CD4-positive, CD25-positive, alpha-beta regulatory T cell (primary cell): ENCODE measurements around the gene GARIN3. TPM values are rescaled to one million over a fixed set of nuclear protein-coding genes. Genes with fewer than 3 reads are reported as not detected.

Experiments
- ATAC-seq, 2 donors: fragments of 150-1000 bp; cut with Tn5 transposase; one replicate each; pipeline ENCODE4 v1.10.0; 2021; ENCODE audit warnings: low read depth in 2 of 2, moderate number of reproducible peaks in 2 of 2, moderate library complexity in 1 of 2
- DNase-seq, 3 donors: peaks; one replicate each; pipeline versions ENCODE4 v3.0.0 to v3.0.0-alpha.2; 2012 to 2022; ENCODE audit warnings: mixed read lengths in 1 of 3
- H3K27ac ChIP-seq: one replicate; pipeline ENCODE4 v1.7.0; 2013; ENCODE audit warnings: mild to moderate bottlenecking, low read length; ENCODE audit not compliant: insufficient read depth, poor library complexity, severe bottlenecking
- H3K27me3 ChIP-seq: one replicate; pipeline ENCODE4 v1.7.0; 2013; ENCODE audit warnings: low read length; ENCODE audit not compliant: control insufficient read depth, insufficient read depth
- H3K36me3 ChIP-seq: one replicate; pipeline ENCODE4 v1.7.0; 2013; ENCODE audit warnings: mild to moderate bottlenecking, low read length, moderate library complexity; ENCODE audit not compliant: control insufficient read depth, insufficient read depth
- H3K4me1 ChIP-seq: 2 replicates; pipeline ENCODE4 v1.7.0; 2013; ENCODE audit warnings: mild to moderate bottlenecking, low read length; ENCODE audit not compliant: insufficient read depth, control insufficient read depth, poor library complexity, severe bottlenecking
- H3K4me3 ChIP-seq: one replicate; pipeline ENCODE4 v1.7.0; 2013; ENCODE audit warnings: low read depth, mild to moderate bottlenecking, low read length, moderate library complexity
- H3K9me3 ChIP-seq, 2 experiments: 1 replicate in 1 of 2; 2 replicates in 1 of 2; pipeline ENCODE4 v1.7.0; 2013; ENCODE audit warnings: low read length in 2 of 2, mild to moderate bottlenecking in 1 of 2, moderate library complexity in 1 of 2; ENCODE audit not compliant: control insufficient read depth in 2 of 2
- H3K27ac Mint-ChIP-seq, 3 donors: one replicate each; pipeline ENCODE4 v1.8.0; 2020 to 2022; ENCODE audit warnings: mild to moderate bottlenecking in 3 of 3, mixed read lengths in 3 of 3, moderate library complexity in 2 of 3
- H3K27me3 Mint-ChIP-seq: one replicate; pipeline ENCODE4 v1.8.0; 2022; ENCODE audit warnings: mild to moderate bottlenecking, mixed read lengths
- H3K36me3 Mint-ChIP-seq: one replicate; pipeline ENCODE4 v1.8.0; 2020; ENCODE audit warnings: mixed read lengths
- H3K4me1 Mint-ChIP-seq, 4 donors: one replicate each; pipeline ENCODE4 v1.8.0; 2020 to 2022; ENCODE audit warnings: mixed read lengths in 4 of 4, mild to moderate bottlenecking in 1 of 4
- H3K4me3 Mint-ChIP-seq, 4 donors: one replicate each; pipeline ENCODE4 v1.8.0; 2020 to 2022; ENCODE audit warnings: mild to moderate bottlenecking in 4 of 4, mixed read lengths in 4 of 4, moderate library complexity in 3 of 4
- H3K9me3 Mint-ChIP-seq, 7 donors: one replicate each; pipeline ENCODE4 v1.8.0; 2020 to 2022; ENCODE audit warnings: mixed read lengths in 7 of 7, mild to moderate bottlenecking in 3 of 7, moderate library complexity in 2 of 7
- polyA plus RNA-seq, 4 donors: library from polyadenylated mRNA; unstranded; fragments of 300-500 nt; fragmentation: Illumina TruSeq; gene quantifications; one replicate each; pipeline ENCODE4 v1.2.3, GENCODE V29; 2021
- total RNA-seq: library from RNA; stranded (reverse); gene quantifications from one replicate; pipeline ENCODE4 v1.2.3, GENCODE V29; 2022

Gene GARIN3
- total and polyA plus RNA-seq, 5 donors from 2014 or later: not detected

DNA sequence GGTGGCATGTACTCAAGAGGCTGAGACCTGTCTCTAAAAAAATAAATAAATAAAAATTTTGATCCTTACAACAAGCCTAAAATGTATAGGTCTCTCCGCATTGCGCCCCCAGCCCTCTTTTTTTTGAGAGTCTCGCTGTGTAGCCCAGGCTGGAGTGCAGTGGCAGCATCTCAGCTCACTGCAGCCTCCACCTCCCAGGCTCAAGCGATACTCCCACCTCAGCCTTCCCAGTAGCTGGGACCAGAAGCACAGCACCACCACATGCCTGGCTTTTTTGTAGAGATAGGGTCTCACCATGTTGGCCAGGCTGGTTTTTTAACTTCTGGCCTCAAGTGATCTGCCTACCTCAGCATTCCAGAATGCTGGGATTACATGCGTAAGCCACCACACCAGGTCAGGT lies 2.2 kb upstream of the GARIN3 start:
- ATAC-seq: no peak
- Mint-ChIP-seq H3K27ac (peak overlapping the region in 1 of 3 donors; percentile 3), H3K36me3 (no peaks in the 10 kb centered on the region), H3K27me3 (no peaks in the 10 kb centered on the region), H3K4me3 (no peak overlapping the region), H3K9me3 (peaks cover 0 to 10% (median 2%) of the 10 kb centered on the region in 7 donors), H3K4me1 (peaks cover 31 to 80% (median 57%) of the 10 kb centered on the region in 4 donors)
- no peak overlapping the region for H3K4me3 ChIP-seq
- peaks cover 37% of the 10 kb centered on the region for H3K4me1 ChIP-seq
- no peak for DNase-seq
- H3K27ac ChIP-seq: no peak overlapping the region
- H3K9me3 ChIP-seq: no peaks in the 10 kb centered on the region
- H3K36me3 ChIP-seq: no peaks in the 10 kb centered on the region
- H3K27me3 ChIP-seq: no peaks in the 10 kb centered on the region

DNA sequence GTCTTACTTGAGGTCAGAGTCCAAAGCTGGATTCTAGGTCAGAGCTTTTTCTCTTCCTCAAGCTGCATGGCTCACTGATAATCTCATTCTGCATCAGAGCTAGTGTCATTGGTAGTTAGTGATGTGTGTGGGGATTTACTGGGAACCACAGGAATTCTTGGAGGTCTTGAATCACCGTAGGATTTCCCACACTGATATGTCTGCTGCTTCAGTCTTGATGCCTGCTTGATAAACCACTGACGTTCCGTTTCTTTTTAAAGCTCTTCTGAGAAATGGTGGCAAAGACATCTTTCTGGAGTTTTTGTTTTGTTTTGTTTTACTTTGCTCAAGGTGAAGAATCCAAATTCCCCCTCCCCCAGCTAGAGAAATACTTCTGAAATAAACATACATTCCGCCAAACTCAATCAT lies 1.2 kb upstream of the GARIN3 start:
- H3K4me1 Mint-ChIP-seq: peaks cover 23 to 78% (median 51%) of the 10 kb centered on the region in 4 donors
- H3K27ac Mint-ChIP-seq: peak overlapping the region; percentile 76 to 90 (median 81)
- H3K4me3 Mint-ChIP-seq: peak overlapping the region; percentile 22 to 76 (median 58)
- peaks cover 0 to 10% (median 2%) of the 10 kb centered on the region in 7 donors for H3K9me3 Mint-ChIP-seq
- H3K27me3 Mint-ChIP-seq: no peaks in the 10 kb centered on the region
- Histone ChIP-seq H3K9me3 (no peaks in the 10 kb centered on the region), H3K4me1 (peaks cover 26% of the 10 kb centered on the region), H3K27me3 (no peaks in the 10 kb centered on the region), H3K4me3 (peak overlapping the region; percentile 65), H3K27ac (peak overlapping the region; percentile 53), H3K36me3 (no peaks in the 10 kb centered on the region)
- no peaks in the 10 kb centered on the region for H3K36me3 Mint-ChIP-seq
- ATAC-seq: peak; percentile 52 to 54
- DNase-seq: peak in 1 of 3 donors; percentile 80

DNA sequence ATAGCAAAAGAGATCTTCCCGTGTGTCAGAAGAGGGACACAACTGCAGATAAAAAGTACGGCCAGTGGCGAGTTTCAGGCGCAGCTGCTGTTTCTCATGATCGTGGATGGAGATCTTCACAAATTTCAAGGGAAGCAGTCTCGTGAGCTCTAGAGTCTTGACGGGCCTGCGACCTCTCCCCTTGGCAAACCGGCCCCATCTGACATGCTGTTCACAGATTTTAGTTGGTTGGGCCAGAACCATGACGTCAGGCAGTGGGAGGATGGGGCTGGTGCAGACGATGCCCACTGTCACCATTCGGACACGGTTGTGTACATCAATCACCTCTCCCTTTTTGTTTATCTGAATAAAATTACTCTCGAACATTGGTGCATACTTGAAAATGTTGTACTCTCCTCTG lies 396 bp downstream of the GARIN3 start:
- peaks cover 0 to 5% (median 2%) of the 10 kb centered on the region in 7 donors for H3K9me3 Mint-ChIP-seq

DNA sequence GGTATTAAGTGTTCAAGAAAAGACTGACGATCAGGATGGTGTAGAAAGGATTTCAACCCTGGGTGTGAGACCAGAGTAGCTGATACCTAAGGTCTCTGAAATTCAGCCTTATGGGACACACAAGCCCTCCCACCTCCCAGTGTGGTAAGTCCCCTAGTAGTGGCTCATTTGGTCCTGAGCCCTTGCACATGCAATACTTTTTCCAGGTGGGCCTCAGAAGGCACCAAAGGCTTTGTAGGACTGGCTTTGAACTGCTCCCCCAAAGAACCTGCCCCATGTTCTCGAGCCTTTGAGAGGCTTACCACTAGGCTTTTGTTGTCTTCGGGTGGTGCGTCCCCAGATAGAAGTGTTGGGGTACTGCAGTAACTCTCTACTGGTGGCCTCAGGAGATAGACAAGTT lies 803 bp downstream of the GARIN3 start:
- Mint-ChIP-seq H3K27ac (peak overlapping the region in 1 of 3 donors; percentile 40), H3K4me3 (no peak overlapping the region), H3K36me3 (no peaks in the 10 kb centered on the region), H3K4me1 (peaks cover 15 to 74% (median 48%) of the 10 kb centered on the region in 4 donors), H3K9me3 (peaks cover 0 to 3% (median under 1%) of the 10 kb centered on the region in 7 donors), H3K27me3 (no peaks in the 10 kb centered on the region)
- Histone ChIP-seq H3K9me3 (no peaks in the 10 kb centered on the region), H3K4me1 (peaks cover 28% of the 10 kb centered on the region), H3K36me3 (no peaks in the 10 kb centered on the region), H3K4me3 (no peak overlapping the region), H3K27me3 (no peaks in the 10 kb centered on the region), H3K27ac (no peak overlapping the region)
- ATAC-seq (no peak), DNase-seq (no peak)

More for the DNA sequence above, 396 bp downstream of the GARIN3 start:
- Histone ChIP-seq H3K36me3 (no peaks in the 10 kb centered on the region), H3K9me3 (no peaks in the 10 kb centered on the region), H3K27ac (no peak overlapping the region), H3K4me1 (peaks cover 27% of the 10 kb centered on the region), H3K4me3 (no peak overlapping the region), H3K27me3 (no peaks in the 10 kb centered on the region)
- no peaks in the 10 kb centered on the region for H3K27me3 Mint-ChIP-seq
- ATAC-seq (no peak), DNase-seq (no peak)
- H3K4me3 Mint-ChIP-seq: no peak overlapping the region
- no peaks in the 10 kb centered on the region for H3K36me3 Mint-ChIP-seq
- H3K4me1 Mint-ChIP-seq: peaks cover 18 to 76% (median 46%) of the 10 kb centered on the region in 4 donors
- H3K27ac Mint-ChIP-seq: no peak overlapping the region

DNA sequence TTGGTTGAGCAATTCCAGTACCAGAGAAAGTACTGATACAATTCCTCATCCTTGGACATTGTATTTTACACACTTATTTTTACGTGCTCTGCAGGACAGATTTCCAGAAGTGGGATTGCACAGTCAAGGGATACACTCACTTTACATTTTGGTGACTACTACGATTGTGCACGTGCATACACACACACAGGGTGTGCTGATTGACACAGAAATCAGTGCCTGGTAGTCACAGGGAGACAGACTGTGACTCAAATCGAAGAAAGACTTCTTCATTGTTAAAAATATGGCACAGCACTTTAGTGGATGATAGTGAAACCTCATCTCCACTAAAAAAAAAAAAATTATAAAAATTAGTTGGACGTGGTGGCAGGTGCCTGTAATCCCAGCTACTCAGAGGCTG lies 1.5 kb downstream of the GARIN3 start:
- Histone ChIP-seq H3K27ac (no peak overlapping the region), H3K36me3 (no peaks in the 10 kb centered on the region), H3K4me1 (peaks cover 36% of the 10 kb centered on the region), H3K27me3 (no peaks in the 10 kb centered on the region), H3K4me3 (no peak overlapping the region), H3K9me3 (no peaks in the 10 kb centered on the region)
- H3K4me3 Mint-ChIP-seq: no peak overlapping the region
- ATAC-seq (no peak), DNase-seq (no peak)
- no peaks in the 10 kb centered on the region for H3K36me3 Mint-ChIP-seq
- peaks cover 21 to 75% (median 53%) of the 10 kb centered on the region in 4 donors for H3K4me1 Mint-ChIP-seq
- peaks cover 0 to 2% (median 0%) of the 10 kb centered on the region in 7 donors for H3K9me3 Mint-ChIP-seq
- H3K27ac Mint-ChIP-seq: peak overlapping the region in 1 of 3 donors; percentile 78
- H3K27me3 Mint-ChIP-seq: no peaks in the 10 kb centered on the region

- ATAC-seq (no peak), DNase-seq (no peak)
- no peaks in the 10 kb centered on the region for H3K27me3 Mint-ChIP-seq
- no peak overlapping the region for H3K4me3 ChIP-seq
- peaks cover 27 to 77% (median 54%) of the 10 kb centered on the region in 4 donors for H3K4me1 Mint-ChIP-seq
- no peaks in the 10 kb centered on the region for H3K27me3 ChIP-seq
- no peak overlapping the region for H3K27ac ChIP-seq
- peaks cover 48% of the 10 kb centered on the region for H3K4me1 ChIP-seq
- peak overlapping the region in 1 of 3 donors; percentile 81 for H3K27ac Mint-ChIP-seq
- H3K4me3 Mint-ChIP-seq: no peak overlapping the region
- no peaks in the 10 kb centered on the region for H3K36me3 ChIP-seq
- H3K9me3 Mint-ChIP-seq: peaks cover 0 to 4% (median 0%) of the 10 kb centered on the region in 7 donors
- no peaks in the 10 kb centered on the region for H3K36me3 Mint-ChIP-seq
- H3K9me3 ChIP-seq: no peaks in the 10 kb centered on the region
These were observed 3.0 kb downstream of the GARIN3 start for GRCh38 chr5:157162919-157163510.

DNA sequence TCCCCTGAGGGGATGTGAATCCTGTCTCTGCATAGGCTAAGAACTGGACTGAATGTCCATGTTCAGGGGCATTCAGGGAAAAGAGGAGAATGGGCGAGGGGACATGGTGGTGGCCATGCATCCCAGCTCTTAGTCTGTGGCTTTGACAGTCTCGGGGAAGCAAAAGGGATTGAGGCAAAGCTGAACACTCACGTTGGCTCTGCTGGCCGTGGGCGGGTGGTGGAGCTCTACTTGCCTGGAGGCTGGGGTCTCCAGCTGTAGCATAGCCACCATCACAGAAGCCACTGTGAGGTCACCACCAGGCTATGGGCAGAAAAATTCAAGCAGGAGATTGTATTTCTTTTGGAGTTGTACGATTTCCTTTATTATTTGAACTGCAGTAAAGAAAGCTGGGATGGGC lies 4.1 kb downstream of the GARIN3 start:
- Mint-ChIP-seq H3K4me3 (no peak overlapping the region), H3K4me1 (peaks cover 18 to 77% (median 49%) of the 10 kb centered on the region in 4 donors), H3K27ac (no peak overlapping the region), H3K36me3 (no peaks in the 10 kb centered on the region), H3K27me3 (no peaks in the 10 kb centered on the region), H3K9me3 (peaks cover 0 to 4% (median 0%) of the 10 kb centered on the region in 7 donors)
- Histone ChIP-seq H3K9me3 (no peaks in the 10 kb centered on the region), H3K36me3 (no peaks in the 10 kb centered on the region), H3K27me3 (no peaks in the 10 kb centered on the region), H3K27ac (no peak overlapping the region), H3K4me3 (no peak overlapping the region), H3K4me1 (peaks cover 47% of the 10 kb centered on the region)
- DNase-seq (no peak), ATAC-seq (no peak)

DNA sequence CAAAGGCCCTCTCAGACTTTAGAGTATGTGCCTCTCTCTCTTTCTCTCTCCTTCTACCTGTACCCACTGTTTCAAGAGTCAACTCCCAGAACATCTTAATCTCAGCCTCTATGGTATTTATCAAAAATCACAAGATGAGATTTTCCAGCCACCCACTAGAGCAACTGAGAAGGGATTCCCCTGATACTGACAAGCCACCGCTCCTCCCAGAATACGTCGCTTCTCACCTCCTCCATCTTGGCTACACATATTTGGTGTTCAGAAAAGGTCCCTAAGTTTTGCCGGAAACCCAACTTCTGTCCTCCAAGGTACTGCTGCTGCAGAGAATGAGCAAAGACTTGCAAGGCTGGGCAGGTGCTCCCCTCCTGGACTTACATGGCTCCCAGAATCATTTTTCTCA lies 6.1 kb downstream of the GARIN3 start:
- no peaks in the 10 kb centered on the region for H3K36me3 Mint-ChIP-seq
- Histone ChIP-seq H3K9me3 (no peaks in the 10 kb centered on the region), H3K4me3 (peak overlapping the region; percentile 70), H3K4me1 (peaks cover 56% of the 10 kb centered on the region), H3K36me3 (no peaks in the 10 kb centered on the region), H3K27me3 (no peaks in the 10 kb centered on the region), H3K27ac (peak overlapping the region; percentile 94)
- ATAC-seq (no peak), DNase-seq (peak in 2 of 3 donors; percentile 24 to 69)
- H3K4me1 Mint-ChIP-seq: peaks cover 28 to 75% (median 52%) of the 10 kb centered on the region in 4 donors
- H3K27ac Mint-ChIP-seq: peak overlapping the region; percentile 75 to 98 (median 90)
- no peaks in the 10 kb centered on the region for H3K27me3 Mint-ChIP-seq
- peaks cover 0 to 4% (median 0%) of the 10 kb centered on the region in 7 donors for H3K9me3 Mint-ChIP-seq
- H3K4me3 Mint-ChIP-seq: peak overlapping the region in 3 of 4 donors; percentile 31 to 61 (median 55)
